D721Med (cell line): ENCODE results near the gene TMEM117.
"Not testable (repeated sequence)": the region's sequence is repeated elsewhere in the genome, so short reads cannot be mapped to it uniquely, and the experiment has no call there.

Source experiments
- DNase-seq: peaks from one replicate; pipeline ENCODE4 v3.0.0; 2011; ENCODE audit warnings: low spot score; ENCODE audit not compliant: insufficient read length
- FAIRE-seq: peaks from 2 replicates; lab custom pipeline; 2011; peaks lifted over from hg19 to GRCh38; lab: Jason Lieb, UNC
- TF ChIP-seq, protein P1 (sequence below): IDR thresholded peaks from 2 replicates; pipeline ENCODE4 v1.5.1; 2012; ENCODE audit warnings: mild to moderate bottlenecking, control low read depth; ENCODE audit not compliant: insufficient read depth; ENCODE audit errors: missing control alignments

The TMEM117 gene

DNA sequence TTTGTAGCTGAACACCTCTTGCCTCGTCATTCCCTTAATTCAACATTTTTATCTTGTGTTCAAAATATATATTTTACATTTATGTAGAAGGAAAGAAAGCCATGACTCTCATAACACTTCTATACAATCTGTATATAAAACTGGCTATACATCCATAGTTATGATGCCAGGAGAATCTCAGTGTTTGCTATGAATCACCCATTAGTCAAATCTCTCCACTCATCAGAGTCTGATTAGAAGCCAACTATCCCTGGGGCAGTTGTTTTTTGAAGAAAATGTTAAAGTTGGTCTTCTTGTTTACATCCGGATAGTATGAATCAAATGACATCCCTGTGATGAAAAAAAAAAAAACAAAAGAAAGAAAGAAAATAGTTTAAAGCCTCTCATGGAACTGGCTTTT lies 536.4 kb downstream of the TMEM117 start:
- FAIRE-seq = no peak
- TF ChIP-seq, protein P1, sequence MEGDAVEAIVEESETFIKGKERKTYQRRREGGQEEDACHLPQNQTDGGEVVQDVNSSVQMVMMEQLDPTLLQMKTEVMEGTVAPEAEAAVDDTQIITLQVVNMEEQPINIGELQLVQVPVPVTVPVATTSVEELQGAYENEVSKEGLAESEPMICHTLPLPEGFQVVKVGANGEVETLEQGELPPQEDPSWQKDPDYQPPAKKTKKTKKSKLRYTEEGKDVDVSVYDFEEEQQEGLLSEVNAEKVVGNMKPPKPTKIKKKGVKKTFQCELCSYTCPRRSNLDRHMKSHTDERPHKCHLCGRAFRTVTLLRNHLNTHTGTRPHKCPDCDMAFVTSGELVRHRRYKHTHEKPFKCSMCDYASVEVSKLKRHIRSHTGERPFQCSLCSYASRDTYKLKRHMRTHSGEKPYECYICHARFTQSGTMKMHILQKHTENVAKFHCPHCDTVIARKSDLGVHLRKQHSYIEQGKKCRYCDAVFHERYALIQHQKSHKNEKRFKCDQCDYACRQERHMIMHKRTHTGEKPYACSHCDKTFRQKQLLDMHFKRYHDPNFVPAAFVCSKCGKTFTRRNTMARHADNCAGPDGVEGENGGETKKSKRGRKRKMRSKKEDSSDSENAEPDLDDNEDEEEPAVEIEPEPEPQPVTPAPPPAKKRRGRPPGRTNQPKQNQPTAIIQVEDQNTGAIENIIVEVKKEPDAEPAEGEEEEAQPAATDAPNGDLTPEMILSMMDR = no peak
- no peak for DNase-seq

DNA sequence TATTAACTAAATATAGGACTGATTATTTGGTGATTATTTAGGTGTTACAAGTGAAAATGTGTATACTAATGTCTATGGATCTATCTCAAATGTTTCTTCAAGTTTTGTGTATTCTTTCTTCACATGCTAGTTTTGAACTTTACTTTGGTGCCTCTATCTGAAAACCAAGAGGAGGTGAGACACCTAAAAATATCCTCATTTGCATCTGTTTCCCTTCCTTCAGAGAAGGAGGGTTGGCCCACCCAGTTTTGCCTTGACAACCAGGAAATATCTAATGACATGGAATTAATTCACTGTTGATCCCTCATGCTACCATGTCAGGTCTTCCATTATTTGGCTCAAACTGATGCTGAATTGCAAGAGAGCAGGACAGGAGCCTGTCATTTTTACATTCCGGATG lies 539.8 kb downstream of the TMEM117 start:
- TF ChIP-seq, protein P1 = no peak
- no peak for DNase-seq
- FAIRE-seq = no peak

DNA sequence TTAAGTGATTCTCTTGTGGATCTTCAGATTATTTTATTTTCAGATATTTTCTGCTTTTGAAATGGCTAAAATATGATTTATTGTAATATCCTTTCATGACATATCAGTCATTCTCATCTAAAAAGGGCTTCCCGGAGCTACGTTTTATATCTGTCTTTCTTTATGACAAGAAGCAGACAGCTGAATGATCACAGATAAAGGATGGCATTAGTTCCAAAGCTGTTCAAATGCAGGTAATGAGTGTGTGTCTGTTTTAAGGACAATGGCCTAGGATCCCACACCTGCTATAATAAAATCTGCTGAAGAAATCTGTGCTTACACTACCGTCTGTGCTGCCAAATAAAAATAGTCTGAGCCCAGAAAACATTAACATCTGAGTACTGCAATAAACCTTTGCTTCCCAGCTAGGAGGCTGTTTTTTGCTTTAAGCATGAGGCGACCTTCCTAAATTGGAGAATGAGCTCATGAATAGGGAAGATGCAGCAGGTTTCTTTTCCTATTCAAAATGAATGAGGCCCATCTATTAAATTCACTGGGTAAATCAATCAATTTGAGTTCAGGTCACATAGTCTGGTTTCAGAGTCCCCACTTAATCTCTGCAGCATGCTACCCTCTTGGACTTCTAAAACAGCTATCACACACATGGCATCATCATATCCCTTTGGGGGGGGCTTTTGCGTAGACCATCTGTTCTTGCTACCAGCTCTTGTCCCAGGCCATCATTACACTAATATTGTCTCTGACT lies 541.7 kb downstream of the TMEM117 start:
- no peak for FAIRE-seq
- DNase-seq = no peak
- TF ChIP-seq, protein P1 = no peak

DNA sequence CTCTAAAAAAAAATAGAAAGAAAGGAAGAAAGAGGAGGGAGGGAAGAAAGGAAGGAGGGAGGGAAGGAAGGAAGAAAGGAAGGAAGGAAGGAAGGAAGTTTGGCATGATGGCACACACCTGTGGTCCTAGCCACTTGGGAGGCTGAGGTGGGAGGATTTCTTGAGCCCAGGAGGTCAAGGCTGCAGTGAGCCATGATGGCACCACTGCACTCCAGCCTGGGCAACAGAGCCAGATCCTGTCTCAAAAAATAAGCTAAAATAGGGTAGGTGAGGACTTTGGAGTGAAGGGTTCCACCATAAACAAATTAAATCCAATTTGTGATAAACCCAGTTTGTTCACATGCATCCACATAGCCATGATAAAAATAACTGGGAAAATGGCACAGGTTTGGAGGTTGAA lies 543.2 kb downstream of the TMEM117 start:
- DNase-seq, FAIRE-seq: not testable (repeated sequence)

DNA sequence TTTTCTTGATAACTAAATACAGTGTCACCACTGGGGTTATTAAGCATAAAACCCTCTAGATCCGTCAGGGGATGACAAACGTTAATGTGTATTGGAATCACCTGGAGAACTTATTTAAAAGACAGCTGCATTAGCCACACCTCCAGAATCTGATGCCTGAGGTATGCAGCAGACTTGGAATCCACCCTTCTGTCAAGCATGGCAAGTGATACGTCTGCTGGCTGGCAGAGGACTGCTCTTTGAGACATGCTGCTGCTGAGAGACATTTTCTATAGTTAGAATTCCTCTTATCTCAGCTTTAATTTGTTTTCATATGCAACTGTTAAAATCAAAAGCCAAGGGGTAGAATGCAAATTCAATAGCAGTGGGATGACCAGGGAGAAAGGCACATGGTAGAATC lies 544.0 kb downstream of the TMEM117 start:
- FAIRE-seq (no peak), DNase-seq (no peak)
- TF ChIP-seq, protein P1 = no peak

DNA sequence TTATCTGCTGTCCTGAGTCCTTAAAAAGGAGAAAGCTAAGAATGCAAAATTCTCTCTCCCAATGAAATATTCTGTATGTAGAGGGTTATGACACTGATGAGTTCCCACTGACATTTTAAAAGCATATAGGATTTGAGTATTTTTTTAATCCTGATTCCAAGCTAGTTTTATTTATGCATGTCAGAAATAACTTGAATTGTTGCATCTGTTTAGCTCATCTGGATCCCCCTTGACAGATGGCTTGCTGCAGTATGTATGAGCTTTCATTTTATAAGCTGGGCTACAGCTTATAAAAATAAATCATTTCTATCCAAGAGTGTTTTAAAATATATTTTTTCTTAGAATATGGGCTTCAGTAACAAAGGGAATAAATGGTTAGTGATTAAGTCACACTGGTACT lies 545.0 kb downstream of the TMEM117 start:
- no peak for FAIRE-seq
- DNase-seq = no peak
- TF ChIP-seq, protein P1 = no peak

DNA sequence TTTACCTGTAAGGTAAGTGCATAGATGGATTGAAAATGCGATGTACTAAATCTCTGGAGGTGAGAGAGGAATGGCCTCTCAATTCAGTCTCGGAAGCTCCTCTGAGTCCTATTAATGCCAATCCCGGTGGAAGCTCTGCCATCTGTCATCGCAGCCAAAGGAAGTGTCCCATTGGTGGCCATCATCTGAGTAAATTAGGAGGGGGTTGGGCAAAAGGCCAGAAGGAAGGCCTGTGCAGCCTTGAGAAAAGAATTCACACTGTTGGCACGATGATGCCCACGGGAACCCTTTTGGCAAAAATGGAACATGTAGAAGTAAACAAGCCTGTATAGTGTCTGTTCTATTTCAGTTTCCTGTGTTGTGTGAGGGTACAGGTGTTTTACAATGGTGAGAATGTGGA lies 545.5 kb downstream of the TMEM117 start:
- TF ChIP-seq, protein P1 = no peak
- DNase-seq (no peak), FAIRE-seq (peak; percentile 81)
